OCI-LY7 (cell line): ENCODE results near the gene SMNDC1.

Experiments
- EZH2phosphoT487 ChIP-seq: fragments of 200-600 bp; sonication (generic); IDR thresholded peaks from 2 replicates; pipeline ENCODE4 v1.6.1; 2018; ENCODE audit warnings: low read depth, borderline replicate concordance, mild to moderate bottlenecking, mixed run types, antibody characterized with exemption, low read length, moderate library complexity, mixed read lengths
- TF ChIP-seq, protein P1 (sequence below): fragments of 200-600 bp; sonication (generic); conservative IDR thresholded peaks from 2 replicates; pipeline ENCODE4 v1.5.1; 2014; ENCODE audit warnings: mild to moderate bottlenecking, antibody characterized with exemption, low read length, moderate library complexity, mixed read lengths

DNA sequence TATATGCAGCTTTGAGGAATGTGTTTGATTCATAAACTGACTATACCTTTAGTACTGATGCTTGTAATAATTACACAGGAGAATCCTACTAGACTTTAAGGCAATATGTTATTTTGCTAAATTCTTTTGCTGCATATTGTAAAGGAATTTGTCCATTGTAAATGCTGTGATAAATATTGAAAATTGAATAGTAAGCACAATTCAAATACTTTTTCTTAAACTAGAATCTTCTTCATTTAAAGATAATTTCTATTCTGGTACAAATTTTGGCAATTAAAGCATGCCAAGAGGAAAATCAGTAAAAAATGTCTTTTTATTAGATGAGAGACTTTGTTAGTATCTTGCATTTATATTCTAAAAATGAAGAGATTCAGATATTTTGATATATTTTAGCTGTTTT, 45.4 kb downstream of the SMNDC1 start:
- TF ChIP-seq, protein P1, sequence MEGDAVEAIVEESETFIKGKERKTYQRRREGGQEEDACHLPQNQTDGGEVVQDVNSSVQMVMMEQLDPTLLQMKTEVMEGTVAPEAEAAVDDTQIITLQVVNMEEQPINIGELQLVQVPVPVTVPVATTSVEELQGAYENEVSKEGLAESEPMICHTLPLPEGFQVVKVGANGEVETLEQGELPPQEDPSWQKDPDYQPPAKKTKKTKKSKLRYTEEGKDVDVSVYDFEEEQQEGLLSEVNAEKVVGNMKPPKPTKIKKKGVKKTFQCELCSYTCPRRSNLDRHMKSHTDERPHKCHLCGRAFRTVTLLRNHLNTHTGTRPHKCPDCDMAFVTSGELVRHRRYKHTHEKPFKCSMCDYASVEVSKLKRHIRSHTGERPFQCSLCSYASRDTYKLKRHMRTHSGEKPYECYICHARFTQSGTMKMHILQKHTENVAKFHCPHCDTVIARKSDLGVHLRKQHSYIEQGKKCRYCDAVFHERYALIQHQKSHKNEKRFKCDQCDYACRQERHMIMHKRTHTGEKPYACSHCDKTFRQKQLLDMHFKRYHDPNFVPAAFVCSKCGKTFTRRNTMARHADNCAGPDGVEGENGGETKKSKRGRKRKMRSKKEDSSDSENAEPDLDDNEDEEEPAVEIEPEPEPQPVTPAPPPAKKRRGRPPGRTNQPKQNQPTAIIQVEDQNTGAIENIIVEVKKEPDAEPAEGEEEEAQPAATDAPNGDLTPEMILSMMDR, result no peak
- TF ChIP-seq EZH2phosphoT487, result no peak
